GM21529 (cell line): ENCODE data around the gene CD3G.

ENCODE experiments used
- ATAC-seq: cut with Tn5 transposase; IDR thresholded peaks from one replicate; pipeline ENCODE4 v1.9.1; 2021; ENCODE audit not compliant: unreplicated experiment

The CD3G gene

GRCh38 chr11:118322721-118323120 is 21.4 kb upstream of the CD3G start:
- ATAC-seq, result no peak

GRCh38 chr11:118325283-118325682 is 18.9 kb upstream of the CD3G start:
- ATAC-seq, result no peak

- no peak for ATAC-seq
These were observed 15.4 kb upstream of the CD3G start for GRCh38 chr11:118328745-118329144.

- ATAC-seq, result no peak
These were observed 9.4 kb upstream of the CD3G start for GRCh38 chr11:118334745-118335144.

GRCh38 chr11:118338637-118339061 is 5.5 kb upstream of the CD3G start:
- no peak for ATAC-seq

GRCh38 chr11:118339281-118339961 is 4.7 kb upstream of the CD3G start:
- no peak for ATAC-seq

- no peak for ATAC-seq
These were observed 3.7 kb upstream of the CD3G start for GRCh38 chr11:118340449-118340848.

GRCh38 chr11:118341261-118341660 is 2.9 kb upstream of the CD3G start:
- no peak for ATAC-seq

- no peak for ATAC-seq
These were observed 2.2 kb upstream of the CD3G start for GRCh38 chr11:118341815-118342489.

- ATAC-seq, result no peak
These were observed 1.5 kb upstream of the CD3G start, which contains the start of gene CD3D for GRCh38 chr11:118342503-118343161. Gene CD3D (minus strand): TSS chr11:118342705. CDS start chr11:118342607, 98 bp downstream.

- no peak for ATAC-seq
These were observed 896 bp upstream of the CD3G start for GRCh38 chr11:118343248-118343647.

GRCh38 chr11:118349475-118349874 is 5.3 kb downstream of the CD3G start:
- ATAC-seq, result no peak

GRCh38 chr11:118353084-118353710 is 9.1 kb downstream of the CD3G start:
- ATAC-seq, result no peak

GRCh38 chr11:118358071-118358470 is 13.9 kb downstream of the CD3G start:
- ATAC-seq, result no peak

GRCh38 chr11:118359295-118359958 is 15.3 kb downstream of the CD3G start, which contains the start of gene UBE4A:
Gene UBE4A (plus strand): TSS chr11:118359600. CDS start chr11:118365081, 5,481 bp downstream.
- ATAC-seq, result peak; percentile 96

- ATAC-seq, result no peak
These were observed 20.9 kb downstream of the CD3G start for GRCh38 chr11:118364956-118365615.

GRCh38 chr11:118366287-118366686 is 22.1 kb downstream of the CD3G start:
- ATAC-seq, result no peak

- no peak for ATAC-seq
These were observed 26.6 kb downstream of the CD3G start for GRCh38 chr11:118370774-118371173.

- no peak for ATAC-seq
These were observed 29.1 kb downstream of the CD3G start for GRCh38 chr11:118373263-118373662.

GRCh38 chr11:118373871-118374270 is 29.7 kb downstream of the CD3G start:
- ATAC-seq, result no peak
